NCI-H774 (cell line): Measurements from ENCODE around the gene RNF187.

Experiments used
- DNase-seq: peaks from one replicate; lab custom pipeline; 2025; lab: John Stamatoyannopoulos, UW

Gene RNF187

GRCh38 chr1:228510101-228510802 lies 23.1 kb downstream of the RNF187 start:
- DNase-seq, result no peak

- DNase-seq, result no peak
Measured at GRCh38 chr1:228510803-228511413, 23.7 kb downstream of the RNF187 start.

GRCh38 chr1:228511546-228512445 lies 24.6 kb downstream of the RNF187 start:
- DNase-seq, result no peak

- DNase-seq, result no peak
Measured at GRCh38 chr1:228512781-228513198, 25.6 kb downstream of the RNF187 start.

- no peak for DNase-seq
Measured at GRCh38 chr1:228513236-228513900, 26.2 kb downstream of the RNF187 start.

GRCh38 chr1:228514421-228514820 lies 27.2 kb downstream of the RNF187 start:
- no peak for DNase-seq

GRCh38 chr1:228515200-228515834 lies 28.1 kb downstream of the RNF187 start:
- DNase-seq, result peak; percentile 2

- DNase-seq, result no peak
Measured at GRCh38 chr1:228517655-228518054, 30.5 kb downstream of the RNF187 start.

GRCh38 chr1:228527596-228527995 lies 40.4 kb downstream of the RNF187 start:
- no peak for DNase-seq

- no peak for DNase-seq
Measured at GRCh38 chr1:228528612-228529011, 41.4 kb downstream of the RNF187 start.

- no peak for DNase-seq
Measured at GRCh38 chr1:228530086-228530758, 43.0 kb downstream of the RNF187 start.

- DNase-seq, result no peak
Measured at GRCh38 chr1:228530951-228531731, 44.0 kb downstream of the RNF187 start.

GRCh38 chr1:228538831-228539230 lies 51.6 kb downstream of the RNF187 start:
- DNase-seq, result no peak

- DNase-seq, result no peak
Measured at GRCh38 chr1:228540161-228540917, 53.2 kb downstream of the RNF187 start.

GRCh38 chr1:228541725-228542124 lies 54.5 kb downstream of the RNF187 start:
- no peak for DNase-seq

- no peak for DNase-seq
Measured at GRCh38 chr1:228542376-228542775, 55.2 kb downstream of the RNF187 start.

GRCh38 chr1:228542981-228543380 lies 55.8 kb downstream of the RNF187 start:
- DNase-seq, result no peak

- DNase-seq, result no peak
Measured at GRCh38 chr1:228543396-228543795, 56.2 kb downstream of the RNF187 start.

- no peak for DNase-seq
Measured at GRCh38 chr1:228544021-228544850, 57.1 kb downstream of the RNF187 start.
